IMR-90 (cell line): ENCODE results near the gene TROAP. TPM values are rescaled to one million over a fixed set of nuclear protein-coding genes. Genes with fewer than 3 reads are reported as not detected.

Experiments used
- ATAC-seq: fragments of 200-7000 bp; cut with Tn5 transposase; 2 replicates; pipeline ENCODE4 v1.9.1; 2020; ENCODE audit warnings: low read depth, mild to moderate bottlenecking, moderate library complexity
- BruUV-seq: library from RNA; stranded (reverse); fragments of 400-500 nt; replicated peaks from 2 replicates; lab custom pipeline; 2021; lab: Mats Ljungman, UMichigan
- CTCF ChIA-PET: fragments of 300-600 bp; formaldehyde crosslinking; extraction: SDS; loops from one replicate; lab custom pipeline; 2021; ENCODE audit warnings: antibody characterized with exemption; lab: Yijun Ruan, JAX
- POLR2A ChIA-PET: fragments of 300-600 bp; sonication (Branson Sonifier 250); formaldehyde crosslinking; loops from one replicate; lab custom pipeline; 2022; ENCODE audit warnings: antibody characterized with exemption; ENCODE audit not compliant: unreplicated experiment; lab: Charles Lee
- DNase-seq: peaks from one replicate; pipeline ENCODE4 v3.0.0; 2013
- H2AFZ ChIP-seq: replicated peaks from 2 replicates; pipeline ENCODE3; 2013; ENCODE audit warnings: low read length, mild to moderate bottlenecking; ENCODE audit not compliant: poor library complexity
- H2AK5ac ChIP-seq: 2 replicates; pipeline ENCODE4 v1.6.1; 2013; ENCODE audit warnings: low read depth, low read length, inconsistent platforms
- H2AK9ac ChIP-seq: replicated peaks from 2 replicates; pipeline ENCODE3; 2013; ENCODE audit warnings: mild to moderate bottlenecking, low read depth, low read length, moderate library complexity; ENCODE audit not compliant: poor library complexity
- H2BK120ac ChIP-seq: 2 replicates; pipeline ENCODE4 v1.6.1; 2013; ENCODE audit warnings: low read depth, low read length, inconsistent platforms
- H2BK15ac ChIP-seq: 3 replicates; pipeline ENCODE4 v1.6.1; 2013; ENCODE audit warnings: low read depth, low read length, inconsistent platforms
- H2BK20ac ChIP-seq: 2 replicates; pipeline ENCODE4 v1.6.1; 2013; ENCODE audit warnings: low read depth, mild to moderate bottlenecking, inconsistent platforms, low read length, moderate library complexity
- H2BK5ac ChIP-seq: 2 replicates; pipeline ENCODE4 v1.6.1; 2013; ENCODE audit warnings: mild to moderate bottlenecking, low read depth, low read length, inconsistent platforms; ENCODE audit not compliant: poor library complexity, severe bottlenecking
- H3K14ac ChIP-seq: replicated peaks from 2 replicates; pipeline ENCODE4 v1.6.1; 2013; ENCODE audit warnings: low read depth, low read length, inconsistent platforms
- H3K18ac ChIP-seq: 2 replicates; pipeline ENCODE4 v1.6.1; 2013; ENCODE audit warnings: low read depth, low read length, control low read depth
- H3K23ac ChIP-seq: 2 replicates; pipeline ENCODE4 v1.6.1; 2013; ENCODE audit warnings: low read depth, low read length, inconsistent platforms
- H3K27ac ChIP-seq: 2 replicates; pipeline ENCODE4 v1.5.1; 2013; ENCODE audit warnings: mild to moderate bottlenecking, control low read depth, low read length; ENCODE audit not compliant: insufficient read depth
- H3K27me3 ChIP-seq: 2 replicates; pipeline ENCODE4 v1.6.1; 2013; ENCODE audit warnings: low read length; ENCODE audit not compliant: control insufficient read depth, insufficient read depth
- H3K36me3 ChIP-seq: 2 replicates; pipeline ENCODE4 v1.6.1; 2013; ENCODE audit warnings: low read length, mixed read lengths; ENCODE audit not compliant: control insufficient read depth, insufficient read depth
- H3K4ac ChIP-seq: 2 replicates; pipeline ENCODE4 v1.6.1; 2013; ENCODE audit warnings: low read depth, low read length, inconsistent platforms
- H3K4me1 ChIP-seq: 2 replicates; pipeline ENCODE4 v1.6.1; 2013; ENCODE audit warnings: low read length, mixed read lengths; ENCODE audit not compliant: control insufficient read depth, insufficient read depth
- H3K4me2 ChIP-seq: 2 replicates; pipeline ENCODE4 v1.6.1; 2013; ENCODE audit warnings: low read depth, mild to moderate bottlenecking, control low read depth, low read length, moderate library complexity
- H3K4me3 ChIP-seq: 2 replicates; pipeline ENCODE4 v1.5.1; 2013; ENCODE audit warnings: low read depth, mild to moderate bottlenecking, control low read depth, low read length, moderate library complexity; ENCODE audit not compliant: insufficient read depth
- H3K56ac ChIP-seq: 2 replicates; pipeline ENCODE4 v1.6.1; 2013; ENCODE audit warnings: low read length, inconsistent platforms; ENCODE audit not compliant: insufficient read depth; ENCODE audit errors: extremely low read depth
- H3K79me1 ChIP-seq, 2 experiments: 2 replicates each; pipeline ENCODE4 v1.6.1; 2013; ENCODE audit warnings: low read length in 2 of 2, inconsistent platforms in 1 of 2, low read depth in 1 of 2
- H3K9ac ChIP-seq: 2 replicates; pipeline ENCODE4 v1.6.1; 2013; ENCODE audit warnings: low read depth, low read length, control low read depth
- H3K9me1 ChIP-seq: 2 replicates; pipeline ENCODE4 v1.6.1; 2013; ENCODE audit warnings: low read length, inconsistent platforms; ENCODE audit not compliant: insufficient read depth
- H3K9me3 ChIP-seq: 2 replicates; pipeline ENCODE4 v1.6.1; 2013; ENCODE audit warnings: low read length; ENCODE audit not compliant: control insufficient read depth, insufficient read depth
- H4K20me1 ChIP-seq: 2 replicates; pipeline ENCODE4 v1.6.1; 2013; ENCODE audit warnings: low read length, inconsistent platforms; ENCODE audit not compliant: insufficient read depth
- H4K5ac ChIP-seq: 2 replicates; pipeline ENCODE4 v1.6.1; 2013; ENCODE audit warnings: mild to moderate bottlenecking, low read depth, low read length, control low read depth
- H4K8ac ChIP-seq, 2 experiments: 2 replicates each; pipeline ENCODE4 v1.6.1; 2013; ENCODE audit warnings: low read depth in 2 of 2, low read length in 2 of 2, control low read depth in 1 of 2, inconsistent platforms in 1 of 2
- H4K91ac ChIP-seq: 2 replicates; pipeline ENCODE4 v1.6.1; 2013; ENCODE audit warnings: low read depth, low read length, inconsistent platforms; ENCODE audit not compliant: insufficient read depth
- CHD1 ChIP-seq: IDR thresholded peaks from 2 replicates; pipeline ENCODE4 v1.6.1; 2012; ENCODE audit warnings: low read depth, low read length, improper control_type of control experiment
- FOS ChIP-seq: fragments of 150-350 bp; IDR thresholded peaks from 2 replicates; pipeline ENCODE4 v1.6.1; 2016; ENCODE audit warnings: low read depth, low read length
- MAFK ChIP-seq: IDR thresholded peaks from 2 replicates; pipeline ENCODE4 v1.6.1; 2012; ENCODE audit warnings: low read depth, low read length, improper control_type of control experiment
- POLR2A ChIP-seq: IDR thresholded peaks from 2 replicates; pipeline ENCODE4 v1.6.1; 2012; ENCODE audit warnings: mild to moderate bottlenecking, low read depth, low read length
- RAD21 ChIP-seq: IDR thresholded peaks from 2 replicates; pipeline ENCODE4 v1.6.1; 2012; ENCODE audit warnings: low read length, improper control_type of control experiment
- RCOR1 ChIP-seq: IDR thresholded peaks from 2 replicates; pipeline ENCODE4 v1.6.1; 2012; ENCODE audit warnings: mild to moderate bottlenecking, low read length, improper control_type of control experiment; ENCODE audit not compliant: insufficient replicate concordance
- WGBS, 2 experiments: methylation state at CpG; one replicate each; pipeline versions ENCODE4 v1.1.5 to v1.1.7; 2013; ENCODE audit warnings: missing lambda C conversion rate in 2 of 2; ENCODE audit not compliant: insufficient read length in 1 of 2; ENCODE audit errors: extremely low coverage in 2 of 2; 5-methylcytosine and 5-hydroxymethylcytosine counted together
- dilution Hi-C: fragments of 300-500 bp; cut with HindIII; formaldehyde crosslinking; loops from one replicate; pipeline ENCODE4 v1.14.3; 2018; ENCODE audit warnings: low sequenced_read_pairs; ENCODE audit not compliant: unreplicated experiment
- in situ Hi-C: fragments of 300-500 bp; cut with MboI; formaldehyde crosslinking; loops from 3 replicates; pipeline ENCODE4 v1.14.3; 2019; ENCODE audit warnings: low sequenced_read_pairs, inconsistent platforms, mixed read lengths
- intact Hi-C: fragments of 100-400 bp; cut with micrococcal nuclease; formaldehyde crosslinking; loops from 2 replicates; pipeline ENCODE4 v1.10.0; 2022
- polyA plus RNA-seq, 3 experiments: library from polyadenylated mRNA; depleted of rRNA; stranded (reverse); fragments of >200 nt; gene quantifications; 2 replicates each; pipeline ENCODE4 v1.2.3, GENCODE V29; 2012; ENCODE audit warnings: low replicate concordance in 1 of 3
- total RNA-seq: library from RNA; depleted of rRNA; stranded (reverse); fragments of >200 nt; gene quantifications from 2 replicates; pipeline ENCODE4 v1.2.3, GENCODE V29; 2012
- TF ChIP-seq, protein P1 (sequence below): fragments of 150-350 bp; IDR thresholded peaks from 2 replicates; pipeline ENCODE4 v1.6.1; 2017; ENCODE audit warnings: mild to moderate bottlenecking, antibody characterized with exemption, low read length, low read depth

The TROAP gene
- total and polyA plus RNA-seq, 2 of the 4 experiments (the other 2 are of a cell fraction) = 21.5 to 29.3 TPM

DNA sequence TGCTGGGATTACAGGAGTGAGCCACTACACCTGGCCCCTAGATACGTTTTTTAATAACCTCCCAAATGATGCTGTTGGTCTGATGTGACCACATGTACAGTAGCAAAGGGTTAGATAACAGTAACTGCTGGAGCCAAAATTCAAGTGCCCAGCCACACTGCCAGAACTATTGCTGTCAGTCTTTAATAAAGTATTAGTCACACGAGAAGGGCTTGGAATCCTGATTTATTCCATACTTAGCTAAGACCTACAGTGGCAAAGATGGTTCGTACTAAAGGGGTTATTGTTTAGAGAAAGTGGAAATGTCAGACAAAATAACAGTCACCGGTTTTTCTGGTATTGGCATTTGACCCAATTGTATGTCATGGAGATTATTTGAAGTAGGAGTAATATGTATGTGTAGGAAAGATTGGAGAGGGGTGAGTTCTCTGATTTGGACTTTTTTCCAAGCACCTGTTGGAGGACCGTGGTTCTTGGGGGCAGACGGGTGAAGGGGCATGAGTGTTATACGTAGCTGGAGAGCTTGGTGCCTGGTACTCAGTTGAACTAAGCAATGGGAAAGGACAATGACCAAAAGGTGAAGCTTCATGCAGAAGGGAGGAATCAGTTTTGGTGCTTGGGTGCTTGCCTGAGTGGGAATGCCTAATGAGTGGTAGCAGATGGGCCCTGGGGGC lies 48.5 kb upstream of the TROAP start:
- CTCF ChIA-PET = interaction anchor here (0.7 kb wide), 1 partner anchor 14 kb away, joined by 3 read pairs; no protein-coding TSS in a partner anchor
- POLR2A ChIA-PET = no interaction called here
- Histone ChIP-seq H3K18ac (no peak overlapping the region), H3K9ac (no peak overlapping the region), H3K4ac (no peak overlapping the region), H2AFZ (no peak overlapping the region), H2AK5ac (no peak overlapping the region), H4K8ac (no peak overlapping the region), H3K4me3 (no peak overlapping the region), H4K5ac (no peak overlapping the region), H2BK5ac (no peak overlapping the region), H3K23ac (no peak overlapping the region), H3K27me3 (no peaks in the 10 kb centered on the region; the same call in 1 of the 2 replicates), H3K56ac (no peak overlapping the region), H3K4me1 (peaks cover 2% of the 10 kb centered on the region; the same call in 1 of the 2 replicates), H3K4me2 (no peak overlapping the region), H3K27ac (no peak overlapping the region), H4K20me1 (peaks cover 64% of the 10 kb centered on the region), H2AK9ac (no peak overlapping the region), H2BK120ac (no peak overlapping the region), H3K14ac (no peak overlapping the region), H2BK20ac (no peak overlapping the region), H2BK15ac (no peak overlapping the region), H3K9me1 (peaks cover 18% of the 10 kb centered on the region), H3K79me1 (peaks cover 22 to 47% of the 10 kb centered on the region in 2 experiments), H3K36me3 (peaks cover 41% of the 10 kb centered on the region), H3K9me3 (no peaks in the 10 kb centered on the region), H4K91ac (no peak overlapping the region)
- no peak for TF ChIP-seq RCOR1
- TF ChIP-seq, protein P1, sequence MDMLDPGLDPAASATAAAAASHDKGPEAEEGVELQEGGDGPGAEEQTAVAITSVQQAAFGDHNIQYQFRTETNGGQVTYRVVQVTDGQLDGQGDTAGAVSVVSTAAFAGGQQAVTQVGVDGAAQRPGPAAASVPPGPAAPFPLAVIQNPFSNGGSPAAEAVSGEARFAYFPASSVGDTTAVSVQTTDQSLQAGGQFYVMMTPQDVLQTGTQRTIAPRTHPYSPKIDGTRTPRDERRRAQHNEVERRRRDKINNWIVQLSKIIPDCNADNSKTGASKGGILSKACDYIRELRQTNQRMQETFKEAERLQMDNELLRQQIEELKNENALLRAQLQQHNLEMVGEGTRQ = no peak
- TF ChIP-seq POLR2A = no peak; the same call in 1 of the 2 replicates
- no peak for TF ChIP-seq RAD21
- TF ChIP-seq CHD1 = no peak
- TF ChIP-seq FOS = no peak
- no peak for TF ChIP-seq MAFK
- no peak for ATAC-seq
- in situ Hi-C loops (no loop called here), intact Hi-C loops (no loop called here), dilution Hi-C loops (no loop called here)
- 85% methylated on average over 4 of the region's 7 CpGs; no CpG with 5 or more reads in 1 of the 2 experiments for WGBS, 2 experiments
- no peak for DNase-seq
- BruUV-seq = no TSS peak
